ENCODE results near the gene WWOX.

Gene WWOX

GRCh38 chr16:78607465-78607864 is 508.0 kb downstream of the WWOX start:
- peak overlapping the region; percentile 31 for H3K9ac ChIP-seq (ENCODE audit: low read length)
- H2AK5ac ChIP-seq (ENCODE audit: low read length) = no peak overlapping the region
- peaks cover 2 to 12% of the 10 kb centered on the region in 2 experiments for H3K4me1 ChIP-seq (ENCODE audit: control insufficient read depth in 1 of 2, insufficient read depth in 2 of 2, low read length in 2 of 2)
- H4K91ac ChIP-seq (ENCODE audit: low read depth, low read length) = peak overlapping the region; percentile 96
- H3K14ac ChIP-seq (ENCODE audit: low read length) = peak overlapping the region; percentile 78
- peak overlapping the region; percentile 47 for H3K4ac ChIP-seq (ENCODE audit: low read depth, low read length)
- H3K79me1 ChIP-seq (ENCODE audit: low read length) = peaks cover 25% of the 10 kb centered on the region
- no CpG with 5 or more reads among the region's 6 CpGs for WGBS (ENCODE audit: extremely low coverage, insufficient coverage, insufficient read length)
- peak overlapping the region; percentile 83 for H4K8ac ChIP-seq (ENCODE audit: low read depth, low read length)
- no peak overlapping the region for H3K23ac ChIP-seq (ENCODE audit: low read length)
- H4K12ac ChIP-seq (ENCODE audit: low read depth, low read length) = no peak overlapping the region
- H2BK5ac ChIP-seq (ENCODE audit: low read depth, low read length, poor library complexity) = peak overlapping the region; percentile 94
- no peaks in the 10 kb centered on the region for H3K79me2 ChIP-seq (ENCODE audit: control insufficient read depth, insufficient read depth, low read length, poor library complexity)
- no peaks in the 10 kb centered on the region for H3K27me3 ChIP-seq (ENCODE audit: insufficient read depth, low read length)
- peak overlapping the region; percentile 93 for H2BK120ac ChIP-seq (ENCODE audit: insufficient read depth, low read length, poor library complexity)
- no peaks in the 10 kb centered on the region for H3K9me3 ChIP-seq (ENCODE audit: insufficient read depth, low read depth, low read length)
- no peak overlapping the region for H2AFZ ChIP-seq (ENCODE audit: insufficient read depth, low read length, poor library complexity)
- H3K36me3 ChIP-seq (ENCODE audit: control insufficient read depth in 1 of 2, insufficient read depth in 2 of 2, low read length in 2 of 2) = no peaks in the 10 kb centered on the region
- DNase-seq = peak; percentile 37 to 77
- H3K27ac ChIP-seq (ENCODE audit: low read depth, low read length) = peak overlapping the region; percentile 99
- peak overlapping the region; percentile 46 for H3K18ac ChIP-seq (ENCODE audit: low read length)
- peak overlapping the region; percentile 65 for H2BK12ac ChIP-seq (ENCODE audit: low read length)
- H3K4me2 ChIP-seq (ENCODE audit: low read length) = peak overlapping the region; percentile 18
- no peak overlapping the region for H3K4me3 ChIP-seq (ENCODE audit: low read depth, low read length)

- H3K18ac ChIP-seq (ENCODE audit: low read length) = no peak overlapping the region
- no peak overlapping the region for H4K91ac ChIP-seq (ENCODE audit: low read depth, low read length)
- H4K12ac ChIP-seq (ENCODE audit: low read depth, low read length) = no peak overlapping the region
- H2BK12ac ChIP-seq (ENCODE audit: low read length) = no peak overlapping the region
- peak overlapping the region; percentile 85 for H2BK120ac ChIP-seq (ENCODE audit: insufficient read depth, low read length, poor library complexity)
- no CpG with 5 or more reads among the region's 9 CpGs for WGBS (ENCODE audit: extremely low coverage, insufficient coverage, insufficient read length)
- H3K4me2 ChIP-seq (ENCODE audit: low read length) = peak overlapping the region; percentile 21
- no peaks in the 10 kb centered on the region for H3K9me3 ChIP-seq (ENCODE audit: insufficient read depth, low read depth, low read length)
- H3K79me1 ChIP-seq (ENCODE audit: low read length) = peaks cover 30% of the 10 kb centered on the region
- H3K27ac ChIP-seq (ENCODE audit: low read depth, low read length) = peak overlapping the region; percentile 99
- no peaks in the 10 kb centered on the region for H3K79me2 ChIP-seq (ENCODE audit: control insufficient read depth, insufficient read depth, low read length, poor library complexity)
- peaks cover 2 to 12% of the 10 kb centered on the region in 2 experiments for H3K4me1 ChIP-seq (ENCODE audit: control insufficient read depth in 1 of 2, insufficient read depth in 2 of 2, low read length in 2 of 2)
- no peak overlapping the region for H3K14ac ChIP-seq (ENCODE audit: low read length)
- no peaks in the 10 kb centered on the region for H3K36me3 ChIP-seq (ENCODE audit: control insufficient read depth in 1 of 2, insufficient read depth in 2 of 2, low read length in 2 of 2)
- no peak overlapping the region for H2BK5ac ChIP-seq (ENCODE audit: low read depth, low read length, poor library complexity)
- DNase-seq = peak; percentile 59 to 85
- H3K4ac ChIP-seq (ENCODE audit: low read depth, low read length) = no peak overlapping the region
- no peak overlapping the region for H2AK5ac ChIP-seq (ENCODE audit: low read length)
- H4K8ac ChIP-seq (ENCODE audit: low read depth, low read length) = no peak overlapping the region
- no peak overlapping the region for H2AFZ ChIP-seq (ENCODE audit: insufficient read depth, low read length, poor library complexity)
- H3K9ac ChIP-seq (ENCODE audit: low read length) = no peak overlapping the region
- H3K23ac ChIP-seq (ENCODE audit: low read length) = no peak overlapping the region
- no peak overlapping the region for H3K4me3 ChIP-seq (ENCODE audit: low read depth, low read length)
- no peaks in the 10 kb centered on the region for H3K27me3 ChIP-seq (ENCODE audit: insufficient read depth, low read length)
Measured at GRCh38 chr16:78608305-78608776, 508.9 kb downstream of the WWOX start.

- Histone ChIP-seq H3K27me3 (ENCODE audit: insufficient read depth, low read length) (no peaks in the 10 kb centered on the region), H2BK5ac (ENCODE audit: low read depth, low read length, poor library complexity) (peak overlapping the region; percentile 23), H4K8ac (ENCODE audit: low read depth, low read length) (peak overlapping the region; percentile 36), H3K14ac (ENCODE audit: low read length) (no peak overlapping the region), H3K27ac (ENCODE audit: low read depth, low read length) (peak overlapping the region; percentile 66), H3K4me2 (ENCODE audit: low read length) (peak overlapping the region; percentile 7), H3K79me1 (ENCODE audit: low read length) (peaks cover 32% of the 10 kb centered on the region), H3K79me2 (ENCODE audit: control insufficient read depth, insufficient read depth, low read length, poor library complexity) (no peaks in the 10 kb centered on the region), H3K9ac (ENCODE audit: low read length) (no peak overlapping the region), H3K9me3 (ENCODE audit: insufficient read depth, low read depth, low read length) (no peaks in the 10 kb centered on the region), H2AK5ac (ENCODE audit: low read length) (no peak overlapping the region), H2AFZ (ENCODE audit: insufficient read depth, low read length, poor library complexity) (no peak overlapping the region), H3K4ac (ENCODE audit: low read depth, low read length) (no peak overlapping the region), H4K12ac (ENCODE audit: low read depth, low read length) (no peak overlapping the region), H3K18ac (ENCODE audit: low read length) (no peak overlapping the region), H3K4me1 (ENCODE audit: control insufficient read depth in 1 of 2, insufficient read depth in 2 of 2, low read length in 2 of 2) (peaks cover 2 to 12% of the 10 kb centered on the region in 2 experiments), H3K23ac (ENCODE audit: low read length) (no peak overlapping the region), H2BK120ac (ENCODE audit: insufficient read depth, low read length, poor library complexity) (peak overlapping the region; percentile 52), H3K36me3 (ENCODE audit: control insufficient read depth in 1 of 2, insufficient read depth in 2 of 2, low read length in 2 of 2) (no peaks in the 10 kb centered on the region), H4K91ac (ENCODE audit: low read depth, low read length) (peak overlapping the region; percentile 5), H3K4me3 (ENCODE audit: low read depth, low read length) (no peak overlapping the region), H2BK12ac (ENCODE audit: low read length) (no peak overlapping the region)
- WGBS (ENCODE audit: extremely low coverage, insufficient coverage, insufficient read length) = no CpG with 5 or more reads among the region's 13 CpGs
- DNase-seq = no peak
Measured at GRCh38 chr16:78609402-78610274, 510.2 kb downstream of the WWOX start.

GRCh38 chr16:78611318-78611717 is 511.9 kb downstream of the WWOX start:
- Histone ChIP-seq H3K36me3 (ENCODE audit: control insufficient read depth in 1 of 2, insufficient read depth in 2 of 2, low read length in 2 of 2) (no peaks in the 10 kb centered on the region), H2AFZ (ENCODE audit: insufficient read depth, low read length, poor library complexity) (no peak overlapping the region), H3K79me2 (ENCODE audit: control insufficient read depth, insufficient read depth, low read length, poor library complexity) (no peaks in the 10 kb centered on the region), H4K12ac (ENCODE audit: low read depth, low read length) (no peak overlapping the region), H3K79me1 (ENCODE audit: low read length) (peaks cover 31% of the 10 kb centered on the region), H3K9ac (ENCODE audit: low read length) (no peak overlapping the region), H3K4me2 (ENCODE audit: low read length) (no peak overlapping the region), H3K4me3 (ENCODE audit: low read depth, low read length) (no peak overlapping the region), H4K8ac (ENCODE audit: low read depth, low read length) (no peak overlapping the region), H2BK12ac (ENCODE audit: low read length) (peak overlapping the region; percentile 51), H2AK5ac (ENCODE audit: low read length) (no peak overlapping the region), H3K9me3 (ENCODE audit: insufficient read depth, low read depth, low read length) (no peaks in the 10 kb centered on the region), H2BK5ac (ENCODE audit: low read depth, low read length, poor library complexity) (no peak overlapping the region), H3K23ac (ENCODE audit: low read length) (no peak overlapping the region), H4K91ac (ENCODE audit: low read depth, low read length) (peak overlapping the region; percentile 72), H3K4ac (ENCODE audit: low read depth, low read length) (peak overlapping the region; percentile 44), H3K14ac (ENCODE audit: low read length) (no peak overlapping the region), H2BK120ac (ENCODE audit: insufficient read depth, low read length, poor library complexity) (peak overlapping the region; percentile 70), H3K27ac (ENCODE audit: low read depth, low read length) (peak overlapping the region; percentile 6), H3K18ac (ENCODE audit: low read length) (no peak overlapping the region), H3K27me3 (ENCODE audit: insufficient read depth, low read length) (no peaks in the 10 kb centered on the region), H3K4me1 (ENCODE audit: control insufficient read depth in 1 of 2, insufficient read depth in 2 of 2, low read length in 2 of 2) (peaks cover 2 to 9% of the 10 kb centered on the region in 2 experiments)
- DNase-seq = no peak
- WGBS (ENCODE audit: extremely low coverage, insufficient coverage, insufficient read length) = no CpG with 5 or more reads among the region's 2 CpGs
